GM23248 (cell line): Measurements from ENCODE around the gene ATG7.

ENCODE experiments used
- EZH2 ChIP-seq: fragments of 200-600 bp; sonication (generic); IDR thresholded peaks from 2 replicates; pipeline ENCODE4 v1.6.1; 2018; ENCODE audit warnings: antibody characterized with exemption, mild to moderate bottlenecking; ENCODE audit not compliant: insufficient read depth, poor library complexity, severe bottlenecking
- EZH2phosphoT487 ChIP-seq: fragments of 200-600 bp; sonication (generic); IDR thresholded peaks from 2 replicates; pipeline ENCODE4 v1.6.1; 2018; ENCODE audit warnings: antibody characterized with exemption, moderate library complexity, mild to moderate bottlenecking, low read depth; ENCODE audit not compliant: insufficient read depth

GRCh38 chr3:11244121-11244677, 28.0 kb upstream of the ATG7 start:
- TF ChIP-seq EZH2 (no peak), EZH2phosphoT487 (no peak)
